ENCODE measurements around the gene PODXL2.

PODXL2 gene

GRCh38 chr3:127720985-127721935 is 92.3 kb downstream of the PODXL2 start:
- no peak for DNase-seq (ENCODE audit: low read depth)
- no peak overlapping the region for H3K4me3 ChIP-seq (ENCODE audit: low read depth, low read length)
- in situ Hi-C loops (cut with HindIII; ENCODE audit: low sequenced_read_pairs) = no loop called here
- TF ChIP-seq CTCF (IDR thresholded peaks at IDR 0.05; ENCODE audit: low read depth, low read length, missing control alignments) = no peak

GRCh38 chr3:127722091-127722784 is 93.3 kb downstream of the PODXL2 start:
- no peak for DNase-seq (ENCODE audit: low read depth)
- H3K4me3 ChIP-seq (ENCODE audit: low read depth, low read length) = no peak overlapping the region
- no peak for TF ChIP-seq CTCF (IDR thresholded peaks at IDR 0.05; ENCODE audit: low read depth, low read length, missing control alignments)
- in situ Hi-C loops (cut with HindIII; ENCODE audit: low sequenced_read_pairs) = no loop called here

Measured in astrocyte of the cerebellum (primary cell).